ENCODE data around the gene DDX10.

Gene DDX10

GRCh38 chr11:108890482-108891105 lies 225.7 kb downstream of the DDX10 start:
- TF ChIP-seq GATA3 (IDR thresholded peaks at IDR 0.05; ENCODE audit: low read depth, low read length): no peak
- no peak for TF ChIP-seq GATA2 (IDR thresholded peaks at IDR 0.05; ENCODE audit: low read depth, low read length)

DNA sequence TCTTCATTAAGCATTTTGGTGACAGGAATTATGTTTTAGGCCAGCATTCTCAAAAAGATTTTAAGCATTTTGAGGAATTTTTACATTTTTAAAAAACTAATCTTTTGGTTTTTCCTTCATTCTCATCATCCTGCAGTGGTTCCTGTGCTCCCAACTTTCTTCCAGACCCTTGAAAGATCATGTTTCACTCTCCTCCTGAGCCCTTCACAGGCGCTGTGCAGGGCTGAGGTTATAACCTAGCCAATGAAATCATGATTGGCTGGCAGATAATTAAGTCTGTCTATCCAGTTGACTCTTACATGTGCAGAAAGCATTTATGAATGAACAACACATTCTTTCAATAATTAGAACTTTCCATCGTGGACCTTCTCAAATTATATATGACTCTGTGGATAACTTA lies 226.3 kb downstream of the DDX10 start:
- TF ChIP-seq GATA2 (IDR thresholded peaks at IDR 0.05; ENCODE audit: low read depth, low read length): no peak
- no peak for TF ChIP-seq GATA3 (IDR thresholded peaks at IDR 0.05; ENCODE audit: low read depth, low read length)

DNA sequence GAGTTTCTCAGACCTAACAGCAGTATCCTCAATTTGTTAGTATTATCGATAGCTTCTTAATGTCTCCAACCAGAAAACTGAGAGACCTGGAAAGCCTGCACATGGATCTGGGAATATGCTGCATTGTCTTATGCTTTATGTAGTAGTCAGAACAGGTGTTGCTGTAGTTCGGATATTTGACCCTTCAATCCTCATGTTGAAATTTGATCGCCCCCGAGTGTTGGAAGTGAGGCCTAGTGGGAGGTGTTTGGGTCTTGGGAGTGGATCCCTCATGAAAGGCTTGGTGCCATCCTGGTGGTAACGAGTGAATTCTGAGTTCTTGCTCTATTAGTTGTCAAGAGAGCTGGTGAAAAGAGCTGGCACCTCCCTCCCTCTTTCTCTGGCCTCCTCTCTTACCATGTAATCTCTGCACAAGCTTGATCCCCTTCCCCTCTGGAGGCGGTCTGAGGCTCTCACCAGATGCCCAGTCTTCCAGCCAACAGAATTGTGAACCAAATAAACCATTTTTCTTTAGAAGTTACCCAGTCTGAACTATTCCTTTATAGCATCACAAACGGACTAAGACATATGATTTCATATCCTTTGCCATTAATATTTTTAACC lies 227.1 kb downstream of the DDX10 start:
- no peak for TF ChIP-seq GATA2 (IDR thresholded peaks at IDR 0.05; ENCODE audit: low read depth, low read length)
- TF ChIP-seq GATA3 (IDR thresholded peaks at IDR 0.05; ENCODE audit: low read depth, low read length): no peak

- no peak for TF ChIP-seq GATA3 (IDR thresholded peaks at IDR 0.05; ENCODE audit: low read depth, low read length)
- no peak for TF ChIP-seq GATA2 (IDR thresholded peaks at IDR 0.05; ENCODE audit: low read depth, low read length)
Observed at GRCh38 chr11:108895579-108896480, 231.0 kb downstream of the DDX10 start.

DNA sequence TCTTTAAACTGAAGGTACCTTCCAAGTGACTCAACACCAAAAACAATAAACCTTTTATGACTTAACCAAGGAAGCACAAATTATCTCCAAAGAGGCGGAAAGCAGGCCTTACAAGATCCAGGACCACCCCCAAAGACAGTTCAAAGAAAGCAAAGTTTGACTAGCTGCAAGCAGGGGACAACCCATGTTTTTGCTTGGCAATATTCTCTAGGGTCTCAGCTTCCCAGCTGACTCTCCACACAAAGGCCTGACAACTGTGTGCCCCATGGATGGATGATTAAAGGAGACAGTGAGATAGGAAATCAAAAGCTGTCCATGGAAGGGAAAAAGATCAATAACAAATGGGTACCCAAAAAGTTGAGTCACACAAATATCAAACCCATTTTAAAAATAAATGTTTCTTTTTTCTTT lies 232.2 kb downstream of the DDX10 start:
- TF ChIP-seq GATA2 (IDR thresholded peaks at IDR 0.05; ENCODE audit: low read depth, low read length) (no peak), GATA3 (IDR thresholded peaks at IDR 0.05; ENCODE audit: low read depth, low read length) (no peak)

DNA sequence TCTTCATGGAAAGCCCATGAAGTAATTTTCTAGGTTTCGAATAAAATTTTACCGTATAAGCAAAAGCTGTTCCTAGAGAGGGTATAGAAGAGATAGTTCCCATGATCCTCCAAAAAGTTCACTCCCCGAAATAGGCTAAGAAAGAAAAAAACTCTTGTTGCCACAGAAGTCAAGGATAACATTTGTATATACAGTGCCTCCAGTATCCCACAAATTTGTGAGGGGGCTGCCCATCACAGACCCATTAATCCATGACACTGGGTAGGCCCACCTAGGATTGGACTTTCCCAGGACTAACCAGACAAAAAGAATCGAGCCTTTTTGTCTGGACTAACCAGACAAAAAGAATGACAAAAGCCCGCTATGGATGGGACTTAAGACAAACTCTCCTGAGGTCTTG lies 233.0 kb downstream of the DDX10 start:
- TF ChIP-seq GATA3 (IDR thresholded peaks at IDR 0.05; ENCODE audit: low read depth, low read length): no peak
- no peak for TF ChIP-seq GATA2 (IDR thresholded peaks at IDR 0.05; ENCODE audit: low read depth, low read length)

DNA sequence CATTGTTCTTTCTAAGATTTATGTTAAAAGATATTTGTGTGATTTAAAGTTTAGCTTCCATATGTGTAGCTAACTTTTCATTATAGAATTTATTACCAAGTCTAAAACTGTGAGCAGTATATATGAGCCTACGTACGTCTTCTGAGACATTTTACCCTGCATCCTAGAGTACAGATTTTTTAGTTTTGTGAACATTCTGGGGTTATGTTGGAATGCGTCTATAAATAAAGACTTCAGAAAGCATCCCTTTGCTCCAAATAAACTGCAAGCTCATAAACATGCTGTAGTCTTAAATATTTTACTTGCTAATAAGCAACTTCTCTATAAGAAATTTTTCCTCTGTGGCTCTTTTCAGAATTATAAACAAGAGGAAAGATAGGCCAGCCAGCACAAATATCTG lies 236.5 kb downstream of the DDX10 start:
- TF ChIP-seq GATA2 (IDR thresholded peaks at IDR 0.05; ENCODE audit: low read depth, low read length) (no peak), GATA3 (IDR thresholded peaks at IDR 0.05; ENCODE audit: low read depth, low read length) (no peak)

DNA sequence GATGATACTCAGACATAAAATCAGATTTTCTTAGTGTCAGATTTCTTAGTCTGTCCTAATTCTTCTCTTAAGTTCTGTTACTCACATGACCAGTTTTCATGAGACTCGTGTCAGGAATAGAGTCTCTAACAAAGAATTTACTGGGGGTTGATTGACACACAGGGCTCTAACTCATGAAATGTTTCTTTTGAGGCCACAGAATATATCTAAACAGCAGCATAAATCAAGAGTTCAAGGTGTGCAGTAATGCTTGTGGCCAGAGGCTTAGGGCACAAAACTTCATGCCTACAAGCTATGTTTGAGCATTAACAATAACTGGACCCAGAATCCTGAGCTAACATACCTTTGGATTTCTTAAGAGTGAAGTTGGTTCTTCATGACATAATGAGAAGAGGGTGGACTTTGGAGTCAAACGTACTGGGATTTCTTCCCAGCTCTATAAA lies 237.2 kb downstream of the DDX10 start:
- TF ChIP-seq GATA2 (IDR thresholded peaks at IDR 0.05; ENCODE audit: low read depth, low read length) (no peak), GATA3 (IDR thresholded peaks at IDR 0.05; ENCODE audit: low read depth, low read length) (no peak)

- TF ChIP-seq GATA3 (IDR thresholded peaks at IDR 0.05; ENCODE audit: low read depth, low read length) (no peak), GATA2 (IDR thresholded peaks at IDR 0.05; ENCODE audit: low read depth, low read length) (no peak)
Observed at GRCh38 chr11:108904480-108904879, 239.6 kb downstream of the DDX10 start.

- TF ChIP-seq GATA3 (IDR thresholded peaks at IDR 0.05; ENCODE audit: low read depth, low read length) (no peak), GATA2 (IDR thresholded peaks at IDR 0.05; ENCODE audit: low read depth, low read length) (peak; percentile 20; the same call in 1 of the 2 replicates)
Observed at GRCh38 chr11:108906329-108906728, 241.5 kb downstream of the DDX10 start.

DNA sequence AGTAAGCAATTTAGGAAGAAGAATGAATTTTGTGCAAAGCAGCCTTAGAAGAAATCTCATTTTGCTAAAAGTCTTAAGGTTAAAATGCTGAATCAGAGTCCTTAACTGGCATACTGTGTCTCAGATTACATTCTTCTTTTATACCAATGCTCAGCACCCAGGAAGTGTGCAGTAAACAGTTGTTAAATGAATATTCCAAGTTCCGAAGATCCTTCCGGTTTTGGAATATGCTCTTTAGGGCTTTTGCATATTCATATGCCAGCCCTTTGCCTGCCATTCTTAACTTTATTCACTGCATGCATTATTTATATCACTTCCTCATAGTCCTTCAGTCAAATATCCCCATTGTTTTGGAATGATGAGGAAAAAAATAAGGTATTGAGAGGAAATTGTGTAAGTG lies 242.0 kb downstream of the DDX10 start:
- TF ChIP-seq GATA2 (IDR thresholded peaks at IDR 0.05; ENCODE audit: low read depth, low read length) (no peak), GATA3 (IDR thresholded peaks at IDR 0.05; ENCODE audit: low read depth, low read length) (no peak)

- TF ChIP-seq GATA2 (IDR thresholded peaks at IDR 0.05; ENCODE audit: low read depth, low read length): no peak
- TF ChIP-seq GATA3 (IDR thresholded peaks at IDR 0.05; ENCODE audit: low read depth, low read length): no peak
Observed at GRCh38 chr11:108909041-108909440, 244.2 kb downstream of the DDX10 start.

- no peak for TF ChIP-seq GATA3 (IDR thresholded peaks at IDR 0.05; ENCODE audit: low read depth, low read length)
- no peak for TF ChIP-seq GATA2 (IDR thresholded peaks at IDR 0.05; ENCODE audit: low read depth, low read length)
Observed at GRCh38 chr11:108909921-108910320, 245.1 kb downstream of the DDX10 start.

DNA sequence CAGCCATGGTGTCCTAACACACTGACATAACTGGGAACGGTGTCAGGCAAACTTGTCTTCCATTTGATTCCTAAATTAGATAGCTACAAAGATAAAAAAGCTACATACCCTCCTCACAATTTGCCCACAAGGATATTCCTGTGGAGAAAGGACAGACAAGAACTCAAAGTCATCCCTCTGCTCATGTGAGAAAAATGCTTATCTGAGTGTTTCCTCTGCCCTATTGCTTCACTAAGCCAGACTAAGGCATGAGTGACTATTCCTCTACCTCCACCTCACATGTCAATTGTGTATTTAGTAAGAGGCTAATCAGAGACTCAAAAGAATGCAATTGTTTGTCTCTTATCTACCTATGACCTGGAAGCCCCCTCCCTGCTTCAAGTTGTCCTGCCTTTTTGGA lies 247.7 kb downstream of the DDX10 start:
- TF ChIP-seq GATA3 (IDR thresholded peaks at IDR 0.05; ENCODE audit: low read depth, low read length): no peak
- no peak for TF ChIP-seq GATA2 (IDR thresholded peaks at IDR 0.05; ENCODE audit: low read depth, low read length)

Data from SH-SY5Y (cell line).